Hepatocyte (in vitro differentiated cells): ENCODE measurements around the gene C16orf96. TPM values are rescaled to one million over a fixed set of nuclear protein-coding genes. Genes with fewer than 3 reads are reported as not detected.

Experiments used
- DNase-seq: peaks from one replicate; pipeline ENCODE4 v3.0.0-alpha.2; 2016; ENCODE audit warnings: low spot score
- H2AFZ ChIP-seq: fragments of 200-600 bp; sonication (generic); 2 replicates; pipeline ENCODE4 v1.6.0; 2016; ENCODE audit warnings: antibody characterized with exemption, mild to moderate bottlenecking
- H3K27ac ChIP-seq: fragments of 200-600 bp; sonication (generic); 2 replicates; pipeline ENCODE4 v1.5.1; 2016; ENCODE audit warnings: mild to moderate bottlenecking
- H3K27me3 ChIP-seq: fragments of 200-600 bp; sonication (generic); 2 replicates; pipeline ENCODE4 v1.6.1; 2016
- H3K36me3 ChIP-seq: fragments of 200-600 bp; sonication (generic); replicated peaks from 2 replicates; pipeline ENCODE4 v1.5.1; 2016; ENCODE audit warnings: low read depth; ENCODE audit not compliant: insufficient read depth
- H3K4me1 ChIP-seq: fragments of 200-600 bp; sonication (generic); 2 replicates; pipeline ENCODE4 v1.5.1; 2016; ENCODE audit warnings: mild to moderate bottlenecking, moderate library complexity; ENCODE audit not compliant: insufficient read depth
- H3K4me2 ChIP-seq: fragments of 200-600 bp; sonication (generic); 2 replicates; pipeline ENCODE4 v1.6.0; 2016
- H3K4me3 ChIP-seq: fragments of 200-600 bp; sonication (generic); 2 replicates; pipeline ENCODE4 v1.5.1; 2016; ENCODE audit warnings: mild to moderate bottlenecking
- H3K79me2 ChIP-seq: fragments of 200-600 bp; sonication (generic); 2 replicates; pipeline ENCODE4 v1.6.0; 2017; ENCODE audit warnings: mild to moderate bottlenecking
- H3K9me2 ChIP-seq: fragments of 200-600 bp; sonication (generic); replicated peaks from 2 replicates; pipeline ENCODE4 v1.6.0; 2017; ENCODE audit warnings: mild to moderate bottlenecking; ENCODE audit not compliant: insufficient read depth
- H3K9me3 ChIP-seq: fragments of 200-600 bp; sonication (generic); 2 replicates; pipeline ENCODE4 v1.5.1; 2016; ENCODE audit warnings: low read depth, mild to moderate bottlenecking
- H4K20me1 ChIP-seq: fragments of 200-600 bp; sonication (generic); 2 replicates; pipeline ENCODE4 v1.6.0; 2016; ENCODE audit warnings: mild to moderate bottlenecking; ENCODE audit not compliant: insufficient read depth, poor library complexity, severe bottlenecking
- CTCF ChIP-seq: fragments of 200-600 bp; sonication (generic); IDR thresholded peaks from 2 replicates; pipeline ENCODE4 v1.5.1; 2016; ENCODE audit warnings: antibody characterized with exemption, mild to moderate bottlenecking; ENCODE audit not compliant: poor library complexity
- EZH2 ChIP-seq: fragments of 200-600 bp; sonication (generic); IDR thresholded peaks from 2 replicates; pipeline ENCODE4 v1.6.1; 2016; ENCODE audit warnings: antibody characterized with exemption, mild to moderate bottlenecking, borderline replicate concordance
- EZH2phosphoT487 ChIP-seq: fragments of 200-600 bp; sonication (generic); IDR thresholded peaks from one replicate; pipeline ENCODE4 v1.6.1; 2018; ENCODE audit warnings: antibody characterized with exemption, mild to moderate bottlenecking, low read depth, moderate library complexity; ENCODE audit not compliant: unreplicated experiment, severe bottlenecking
- WGBS: methylation state at CpG from one replicate; pipeline ENCODE4 v1.1.6; 2016; ENCODE audit warnings: low lambda C conversion rate; ENCODE audit errors: missing lambda C conversion rate; 5-methylcytosine and 5-hydroxymethylcytosine counted together
- polyA plus RNA-seq: library from polyadenylated mRNA; unstranded; fragments of >200 nt; fragmentation: Nextera tagmentation; extraction: Ambion mirVana; gene quantifications from 2 replicates; pipeline ENCODE4 v1.2.1, GENCODE V29; 2016
- total RNA-seq: library from RNA; depleted of rRNA; stranded (reverse); fragments of >200 nt; gene quantifications from 2 replicates; pipeline ENCODE4 v1.2.3, GENCODE V29; 2014

C16orf96 gene
- total and polyA plus RNA-seq, 2 experiments from 2014 or later, result 0.20 TPM; not detected in 1

GRCh38 chr16:4593086-4593485 lies 36.9 kb downstream of the C16orf96 start:
- H3K9me2 ChIP-seq, result no peaks in the 10 kb centered on the region
- H3K36me3 ChIP-seq, result no peaks in the 10 kb centered on the region
- 52% methylated on average over 16 of the region's 16 CpGs for WGBS
- H3K4me2 ChIP-seq, result no peak overlapping the region
- H4K20me1 ChIP-seq, result no peaks in the 10 kb centered on the region
- H3K27me3 ChIP-seq, result no peaks in the 10 kb centered on the region
- H3K4me3 ChIP-seq, result no peak overlapping the region
- no peaks in the 10 kb centered on the region for H3K79me2 ChIP-seq
- no peak overlapping the region for H2AFZ ChIP-seq
- H3K4me1 ChIP-seq, result no peaks in the 10 kb centered on the region
- H3K27ac ChIP-seq, result no peak overlapping the region
- no peaks in the 10 kb centered on the region for H3K9me3 ChIP-seq
- TF ChIP-seq EZH2phosphoT487 (no peak), CTCF (no peak), EZH2 (no peak)
- no peak for DNase-seq

DNA sequence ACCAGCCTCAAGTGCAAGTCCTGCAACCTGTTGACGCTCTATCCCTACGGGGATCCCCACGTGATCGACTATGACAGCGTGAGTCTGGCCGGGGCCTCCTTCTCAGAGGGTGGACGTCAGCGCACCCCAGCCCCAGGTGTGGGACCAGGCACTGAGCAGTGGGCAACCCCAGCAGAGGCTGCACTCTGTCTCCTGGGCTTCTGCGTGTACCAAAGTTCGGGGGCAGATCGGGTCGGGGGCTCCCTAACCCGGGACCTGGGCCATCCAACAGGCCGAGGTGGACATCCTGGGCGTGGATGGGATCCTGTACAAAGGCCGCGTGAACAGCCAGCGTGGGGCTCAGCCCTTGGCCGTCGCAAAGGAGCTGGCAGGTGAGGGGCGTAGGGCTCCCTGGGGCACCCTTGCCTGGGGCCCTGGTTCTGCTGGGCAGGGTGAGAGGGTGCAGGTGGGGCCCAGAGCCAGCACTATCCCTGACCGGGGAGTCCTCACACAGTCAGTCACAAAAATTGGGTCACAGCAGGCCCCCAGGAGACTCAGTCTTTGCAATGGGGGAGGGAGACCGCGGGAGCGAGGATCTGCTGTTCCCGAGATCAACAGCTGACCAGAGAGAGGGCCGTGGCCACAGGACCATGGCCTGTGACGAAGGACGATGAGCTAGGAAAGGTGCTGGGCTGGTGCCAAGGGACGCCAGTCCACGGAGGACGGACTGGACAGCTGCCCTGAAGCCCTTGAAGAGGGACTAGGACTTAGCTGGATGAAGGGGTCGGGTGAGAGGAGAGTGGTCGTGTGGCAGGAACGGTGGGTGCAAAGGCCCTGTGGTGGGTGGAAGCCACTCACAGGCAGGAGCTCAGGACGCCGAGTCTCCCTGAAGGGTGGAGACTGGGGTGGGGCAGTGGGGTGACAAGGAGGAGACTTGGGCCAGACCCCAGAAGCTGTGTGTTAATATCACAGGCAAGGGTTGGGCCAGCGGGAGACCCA lies 38.6 kb downstream of the C16orf96 start:
- Histone ChIP-seq H3K4me2 (no peak overlapping the region), H2AFZ (no peak overlapping the region), H3K36me3 (no peaks in the 10 kb centered on the region), H3K27me3 (no peaks in the 10 kb centered on the region), H3K9me3 (no peaks in the 10 kb centered on the region), H3K79me2 (no peaks in the 10 kb centered on the region), H3K4me1 (no peaks in the 10 kb centered on the region), H3K4me3 (no peak overlapping the region), H3K27ac (no peak overlapping the region), H3K9me2 (no peaks in the 10 kb centered on the region), H4K20me1 (no peaks in the 10 kb centered on the region)
- DNase-seq, result no peak
- TF ChIP-seq EZH2phosphoT487, result no peak
- TF ChIP-seq EZH2, result no peak
- no peak for TF ChIP-seq CTCF
- 95% methylated on average over 38 of the region's 38 CpGs for WGBS

- H3K4me2 ChIP-seq, result no peak overlapping the region
- no peak for DNase-seq
- WGBS, result 77% methylated on average over 9 of the region's 9 CpGs
- no peaks in the 10 kb centered on the region for H4K20me1 ChIP-seq
- H3K4me1 ChIP-seq, result no peaks in the 10 kb centered on the region
- no peaks in the 10 kb centered on the region for H3K9me3 ChIP-seq
- no peak for TF ChIP-seq EZH2
- no peak for TF ChIP-seq CTCF
- no peak for TF ChIP-seq EZH2phosphoT487
- no peaks in the 10 kb centered on the region for H3K36me3 ChIP-seq
- no peaks in the 10 kb centered on the region for H3K27me3 ChIP-seq
- H3K27ac ChIP-seq, result no peak overlapping the region
- no peak overlapping the region for H2AFZ ChIP-seq
- no peaks in the 10 kb centered on the region for H3K79me2 ChIP-seq
- no peak overlapping the region for H3K4me3 ChIP-seq
- no peaks in the 10 kb centered on the region for H3K9me2 ChIP-seq
These were observed 41.0 kb downstream of the C16orf96 start for GRCh38 chr16:4597174-4597573.
